IPS-11a (cell line): ENCODE measurements around the gene SAMD1.

Experiments
- H3K4me3 ChIP-seq: one replicate; pipeline ENCODE4 v1.5.1; 2013; ENCODE audit warnings: low read depth, low read length, control low read depth

SAMD1 gene

GRCh38 chr19:14089662-14090508 is 666 bp downstream of the SAMD1 start:
- peak overlapping the region; percentile 41 for H3K4me3 ChIP-seq

GRCh38 chr19:14089412-14089661 is 1.2 kb downstream of the SAMD1 start:
- peak overlapping the region; percentile 25 for H3K4me3 ChIP-seq

GRCh38 chr19:14088634-14089411 is 1.7 kb downstream of the SAMD1 start:
- peak overlapping the region; percentile 25 for H3K4me3 ChIP-seq

- H3K4me3 ChIP-seq = no peak overlapping the region
Measured at GRCh38 chr19:14086098-14086497, 4.5 kb downstream of the SAMD1 start.

GRCh38 chr19:14085309-14085995 is 5.1 kb downstream of the SAMD1 start, which contains the start of gene C19orf67:
Gene C19orf67, minus strand, starts transcription at chr19:14085783. Its CDS starts 156 bp downstream, at chr19:14085627.
- H3K4me3 ChIP-seq = peak within 1 kb of the TSS; percentile 13

- no peak overlapping the region for H3K4me3 ChIP-seq
Measured at GRCh38 chr19:14082675-14082960, 7.9 kb downstream of the SAMD1 start.

GRCh38 chr19:14081797-14082674 is 8.5 kb downstream of the SAMD1 start:
- H3K4me3 ChIP-seq = peak overlapping the region; percentile 72

- H3K4me3 ChIP-seq = peak overlapping the region; percentile 72
Measured at GRCh38 chr19:14080887-14081796, 9.4 kb downstream of the SAMD1 start.

GRCh38 chr19:14078411-14078810 is 12.1 kb downstream of the SAMD1 start:
- no peak overlapping the region for H3K4me3 ChIP-seq

- peak overlapping the region; percentile 51 for H3K4me3 ChIP-seq
Measured at GRCh38 chr19:14073925-14074838, 16.4 kb downstream of the SAMD1 start.

- H3K4me3 ChIP-seq = peak overlapping the region; percentile 51
Measured at GRCh38 chr19:14073261-14073924, 17.2 kb downstream of the SAMD1 start.

GRCh38 chr19:14072535-14073260 is 17.9 kb downstream of the SAMD1 start, which contains the start of gene MISP3:
Gene MISP3, plus strand, starts transcription at chr19:14072786. Its CDS starts 524 bp downstream, at chr19:14073310.
- H3K4me3 ChIP-seq = peak within 1 kb of the TSS; percentile 51

GRCh38 chr19:14070268-14071050 is 20.1 kb downstream of the SAMD1 start:
- H3K4me3 ChIP-seq = no peak overlapping the region

- H3K4me3 ChIP-seq = no peak overlapping the region
Measured at GRCh38 chr19:14066134-14066533, 24.4 kb downstream of the SAMD1 start.

- no peak overlapping the region for H3K4me3 ChIP-seq
Measured at GRCh38 chr19:14063105-14063504, 27.4 kb downstream of the SAMD1 start.

- H3K4me3 ChIP-seq = no peak overlapping the region
Measured at GRCh38 chr19:14062558-14062855, 28.0 kb downstream of the SAMD1 start.
